SK-N-SH (cell line): ENCODE measurements around the gene TFPI.

ENCODE experiments used
- CTCF ChIP-seq: fragments of 200-600 bp; sonication (generic); IDR thresholded peaks from 2 replicates; pipeline ENCODE4 v1.6.1; 2017; ENCODE audit warnings: antibody characterized with exemption, mild to moderate bottlenecking, moderate library complexity
- NFIC ChIP-seq: IDR thresholded peaks from 2 replicates; pipeline ENCODE4 v1.4.0; 2012; ENCODE audit warnings: borderline replicate concordance
- TF ChIP-seq, protein P1 (sequence below): IDR thresholded peaks from 2 replicates; pipeline ENCODE4 v1.4.0; 2012; ENCODE audit warnings: low read depth, borderline replicate concordance

DNA sequence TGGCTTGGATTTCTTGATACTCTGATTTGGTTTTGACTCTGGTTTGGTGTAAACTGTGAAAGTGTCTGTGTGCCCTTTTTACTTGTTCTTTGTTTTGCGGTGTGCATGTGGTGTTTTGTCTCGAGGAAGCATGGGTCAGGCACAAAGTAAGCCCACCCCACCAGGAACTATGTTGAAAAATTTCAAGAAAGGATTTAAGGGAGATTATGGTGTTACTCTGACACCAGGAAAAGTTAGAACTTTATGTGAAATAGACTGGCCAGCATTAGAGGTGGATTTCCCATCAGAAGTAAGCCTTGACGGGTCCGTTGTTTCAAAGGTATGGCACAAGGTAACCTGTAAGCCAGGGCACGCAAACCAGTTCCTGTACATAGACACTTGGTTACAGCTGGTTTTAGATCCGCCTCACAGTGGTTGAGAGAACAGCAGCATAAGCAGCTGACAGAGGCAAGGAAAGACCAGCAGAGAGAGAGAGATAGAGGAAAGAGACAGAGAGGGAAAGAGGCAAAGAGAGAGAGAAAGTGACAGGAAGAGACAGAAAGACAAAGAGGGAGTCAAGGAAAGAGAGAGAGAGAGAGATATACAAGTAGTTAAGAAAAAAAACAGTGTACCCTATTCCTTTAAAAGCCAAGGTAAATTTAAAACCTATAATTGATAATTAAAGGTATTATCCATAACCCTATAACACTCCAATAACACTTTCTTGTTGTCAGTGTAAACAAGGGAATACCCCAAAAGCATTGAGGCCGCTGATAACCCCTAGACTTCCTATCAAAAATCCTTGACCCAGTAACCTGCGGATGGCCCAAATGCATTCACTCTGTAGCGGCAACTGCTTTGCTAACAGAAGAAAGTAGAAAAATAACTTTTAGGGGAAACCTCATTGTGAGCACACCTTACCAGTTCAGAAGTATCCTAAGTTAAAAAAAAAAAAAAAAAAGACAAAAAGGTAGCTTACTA lies 42.6 kb downstream of the TFPI start:
- TF ChIP-seq CTCF (no peak), NFIC (no peak)
- TF ChIP-seq, protein P1, sequence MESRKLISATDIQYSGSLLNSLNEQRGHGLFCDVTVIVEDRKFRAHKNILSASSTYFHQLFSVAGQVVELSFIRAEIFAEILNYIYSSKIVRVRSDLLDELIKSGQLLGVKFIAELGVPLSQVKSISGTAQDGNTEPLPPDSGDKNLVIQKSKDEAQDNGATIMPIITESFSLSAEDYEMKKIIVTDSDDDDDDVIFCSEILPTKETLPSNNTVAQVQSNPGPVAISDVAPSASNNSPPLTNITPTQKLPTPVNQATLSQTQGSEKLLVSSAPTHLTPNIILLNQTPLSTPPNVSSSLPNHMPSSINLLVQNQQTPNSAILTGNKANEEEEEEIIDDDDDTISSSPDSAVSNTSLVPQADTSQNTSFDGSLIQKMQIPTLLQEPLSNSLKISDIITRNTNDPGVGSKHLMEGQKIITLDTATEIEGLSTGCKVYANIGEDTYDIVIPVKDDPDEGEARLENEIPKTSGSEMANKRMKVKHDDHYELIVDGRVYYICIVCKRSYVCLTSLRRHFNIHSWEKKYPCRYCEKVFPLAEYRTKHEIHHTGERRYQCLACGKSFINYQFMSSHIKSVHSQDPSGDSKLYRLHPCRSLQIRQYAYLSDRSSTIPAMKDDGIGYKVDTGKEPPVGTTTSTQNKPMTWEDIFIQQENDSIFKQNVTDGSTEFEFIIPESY, result no peak
